GM18505 (cell line): ENCODE measurements around the gene EIF4ENIF1.
"Not testable (repeated sequence)": the region's sequence is repeated elsewhere in the genome, so short reads cannot be mapped to it uniquely, and the experiment has no call there.

Source experiments
- ATAC-seq: cut with Tn5 transposase; IDR thresholded peaks from one replicate; pipeline ENCODE4 v1.9.1; 2021; ENCODE audit not compliant: unreplicated experiment
- POLR2A ChIP-seq: IDR thresholded peaks from 4 replicates; pipeline ENCODE4 v1.6.1; 2011; ENCODE audit warnings: borderline replicate concordance; ENCODE audit not compliant: insufficient read depth, insufficient read length; ENCODE audit errors: extremely low read depth

EIF4ENIF1 gene, protein sequence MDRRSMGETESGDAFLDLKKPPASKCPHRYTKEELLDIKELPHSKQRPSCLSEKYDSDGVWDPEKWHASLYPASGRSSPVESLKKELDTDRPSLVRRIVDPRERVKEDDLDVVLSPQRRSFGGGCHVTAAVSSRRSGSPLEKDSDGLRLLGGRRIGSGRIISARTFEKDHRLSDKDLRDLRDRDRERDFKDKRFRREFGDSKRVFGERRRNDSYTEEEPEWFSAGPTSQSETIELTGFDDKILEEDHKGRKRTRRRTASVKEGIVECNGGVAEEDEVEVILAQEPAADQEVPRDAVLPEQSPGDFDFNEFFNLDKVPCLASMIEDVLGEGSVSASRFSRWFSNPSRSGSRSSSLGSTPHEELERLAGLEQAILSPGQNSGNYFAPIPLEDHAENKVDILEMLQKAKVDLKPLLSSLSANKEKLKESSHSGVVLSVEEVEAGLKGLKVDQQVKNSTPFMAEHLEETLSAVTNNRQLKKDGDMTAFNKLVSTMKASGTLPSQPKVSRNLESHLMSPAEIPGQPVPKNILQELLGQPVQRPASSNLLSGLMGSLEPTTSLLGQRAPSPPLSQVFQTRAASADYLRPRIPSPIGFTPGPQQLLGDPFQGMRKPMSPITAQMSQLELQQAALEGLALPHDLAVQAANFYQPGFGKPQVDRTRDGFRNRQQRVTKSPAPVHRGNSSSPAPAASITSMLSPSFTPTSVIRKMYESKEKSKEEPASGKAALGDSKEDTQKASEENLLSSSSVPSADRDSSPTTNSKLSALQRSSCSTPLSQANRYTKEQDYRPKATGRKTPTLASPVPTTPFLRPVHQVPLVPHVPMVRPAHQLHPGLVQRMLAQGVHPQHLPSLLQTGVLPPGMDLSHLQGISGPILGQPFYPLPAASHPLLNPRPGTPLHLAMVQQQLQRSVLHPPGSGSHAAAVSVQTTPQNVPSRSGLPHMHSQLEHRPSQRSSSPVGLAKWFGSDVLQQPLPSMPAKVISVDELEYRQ

GRCh38 chr22:31489632-31490495, at the start of gene EIF4ENIF1:
TSS of gene EIF4ENIF1 (minus strand) at chr22:31489842. CDS start at chr22:31488718, 1,124 bp downstream.
- ATAC-seq: peak; percentile 42
- peak; percentile 67 for TF ChIP-seq POLR2A

- ATAC-seq: no peak
- TF ChIP-seq POLR2A: no peak
Observed at GRCh38 chr22:31538815-31539214, 49.2 kb upstream of the EIF4ENIF1 start.

- ATAC-seq: peak; percentile 48
- TF ChIP-seq POLR2A: no peak
Observed at GRCh38 chr22:31537019-31537535, 47.4 kb upstream of the EIF4ENIF1 start.

GRCh38 chr22:31533374-31533773, 43.7 kb upstream of the EIF4ENIF1 start:
- no peak for ATAC-seq
- TF ChIP-seq POLR2A: no peak

DNA sequence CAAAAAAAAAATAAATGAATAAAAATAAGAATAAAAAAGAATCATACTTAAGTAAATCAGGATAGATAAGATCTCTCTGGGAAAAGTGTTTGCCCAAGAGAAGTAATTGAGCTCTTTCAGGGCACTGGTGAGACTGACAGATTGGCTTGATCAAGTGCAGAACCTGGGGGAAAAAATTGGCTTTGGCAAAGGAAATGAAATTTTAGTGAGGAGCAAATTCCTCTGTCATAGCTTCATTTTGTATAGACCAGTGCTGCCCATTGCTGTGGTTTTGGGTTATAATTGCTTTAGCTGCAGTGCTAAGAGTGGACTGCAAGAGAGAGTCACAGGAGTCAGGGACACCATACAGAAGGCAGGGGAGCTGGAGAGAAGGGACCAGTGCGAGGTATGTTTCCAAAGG, 42.4 kb upstream of the EIF4ENIF1 start:
- no peak for TF ChIP-seq POLR2A
- ATAC-seq: no peak

DNA sequence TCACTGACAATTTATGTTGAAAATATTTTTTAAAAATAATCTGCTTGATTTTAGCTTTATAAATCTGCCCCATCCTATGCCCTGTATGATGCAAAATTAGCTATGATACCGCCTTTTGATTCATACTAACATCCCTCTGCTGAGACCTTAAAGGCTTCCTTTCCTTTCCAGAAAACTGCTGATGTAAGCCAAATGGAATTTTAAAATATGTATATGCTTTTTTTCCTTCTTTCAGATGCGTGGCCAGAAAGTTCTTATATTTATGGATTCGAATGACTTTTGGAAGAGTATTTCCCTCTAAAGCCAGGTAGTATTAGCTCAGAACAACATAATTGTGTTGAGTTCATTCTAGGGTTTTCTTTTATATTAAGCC, 41.2 kb upstream of the EIF4ENIF1 start:
- TF ChIP-seq POLR2A: no peak
- ATAC-seq: no peak

DNA sequence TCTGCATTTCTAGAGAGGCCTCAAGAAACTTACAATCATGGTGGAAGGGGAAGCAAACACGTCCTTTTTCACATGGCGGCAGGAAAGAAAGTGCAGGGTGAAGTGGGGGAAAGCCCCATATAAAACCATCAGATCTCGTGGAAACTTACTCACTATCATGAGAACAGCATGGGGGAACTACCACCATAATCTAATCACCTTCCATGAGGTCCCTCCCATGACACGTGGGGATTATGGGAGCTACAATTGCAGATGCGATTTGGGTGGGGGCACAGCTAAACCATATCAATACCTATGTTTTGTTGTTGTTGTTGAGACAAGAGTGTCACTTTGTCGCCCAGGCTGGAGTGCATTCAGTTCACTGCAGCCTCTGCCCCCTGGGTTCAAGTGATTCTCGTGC, 36.6 kb upstream of the EIF4ENIF1 start:
- TF ChIP-seq POLR2A: no peak
- ATAC-seq: no peak

DNA sequence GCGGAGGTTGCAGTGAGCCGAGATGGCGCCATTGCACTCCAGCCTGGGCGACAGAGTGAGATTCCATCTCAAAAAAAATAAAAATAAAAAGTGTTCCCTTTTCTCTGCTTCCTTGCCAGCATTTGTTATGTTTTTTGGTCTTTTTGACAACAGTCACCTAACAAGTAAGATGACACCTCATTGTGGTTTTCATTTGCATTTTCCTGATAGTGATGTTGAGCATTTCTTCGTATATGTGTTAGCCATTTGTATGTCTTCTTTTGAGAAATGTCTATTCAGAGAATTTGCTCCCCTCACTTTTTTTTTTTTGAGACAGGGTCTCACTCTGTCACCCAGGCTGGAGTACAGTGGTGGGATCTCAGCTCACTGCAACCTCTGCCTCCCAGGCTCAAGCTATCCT, 34.5 kb upstream of the EIF4ENIF1 start:
- not testable (repeated sequence) for ATAC-seq

GRCh38 chr22:31520051-31520450, 30.4 kb upstream of the EIF4ENIF1 start:
- ATAC-seq: no peak

DNA sequence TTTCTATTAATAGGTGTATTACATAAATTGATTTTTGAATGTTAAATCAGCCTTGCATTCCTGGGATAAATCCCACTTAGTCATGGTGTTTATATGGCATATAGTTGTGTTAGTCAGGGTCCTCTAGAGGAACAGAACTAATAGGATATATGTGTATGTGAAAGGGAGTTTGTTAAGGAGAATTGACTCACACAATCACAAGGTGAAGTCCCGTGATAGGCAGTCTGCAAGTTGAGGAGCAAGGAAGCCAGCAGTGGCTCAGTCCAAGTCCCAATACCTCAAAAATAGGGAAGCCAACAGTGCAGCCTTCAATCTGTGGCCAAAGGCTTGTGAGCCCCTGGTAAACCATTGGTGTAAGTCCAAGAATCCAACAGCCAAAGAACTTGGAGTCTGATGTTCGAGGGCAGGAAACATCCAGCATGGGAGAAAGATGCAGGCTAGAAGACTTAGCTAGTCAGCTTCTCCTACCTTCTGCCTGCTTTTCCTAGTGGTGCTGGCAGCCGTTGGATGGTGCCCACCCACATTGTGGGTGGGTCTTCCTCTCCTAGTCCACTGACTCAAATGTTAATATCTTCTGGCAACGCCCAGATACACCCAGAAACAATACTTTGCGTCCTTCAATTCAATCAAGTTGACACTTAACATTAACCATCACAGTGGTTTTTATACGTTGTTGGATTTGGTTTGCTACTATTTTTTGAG, 19.6 kb upstream of the EIF4ENIF1 start:
- TF ChIP-seq POLR2A: no peak
- ATAC-seq: no peak

More at GRCh38 chr22:31520051-31520450, 30.4 kb upstream of the EIF4ENIF1 start:
- no peak for TF ChIP-seq POLR2A

DNA sequence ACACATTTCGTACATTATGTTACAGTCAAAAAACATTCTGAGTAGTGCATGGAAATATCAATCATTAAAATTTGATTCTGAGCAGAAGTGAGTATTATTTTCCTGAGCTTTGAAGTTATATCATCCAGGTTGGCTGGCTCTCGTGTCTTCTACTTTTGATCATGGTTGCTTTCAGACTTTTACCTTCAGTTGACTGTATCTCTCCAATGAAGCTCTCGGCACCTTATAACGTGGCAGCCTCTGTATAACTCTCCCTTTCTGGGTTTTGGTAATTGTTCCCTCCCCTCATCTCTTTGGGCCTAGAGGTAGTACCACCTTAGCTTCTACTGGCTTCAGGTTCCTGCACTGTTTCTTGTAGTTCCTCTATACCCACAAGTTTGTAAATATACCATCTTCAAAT, 18.9 kb upstream of the EIF4ENIF1 start:
- no peak for ATAC-seq
- TF ChIP-seq POLR2A: no peak

- ATAC-seq: not testable (repeated sequence)
Observed at GRCh38 chr22:31507517-31507916, 17.9 kb upstream of the EIF4ENIF1 start.
